Measurements from ENCODE around the gene CYP24A1. TPM values are rescaled to one million over a fixed set of nuclear protein-coding genes. Genes with fewer than 3 reads are reported as not detected.

The CYP24A1 gene
- total and polyA plus RNA-seq, 11 donors = not detected

GRCh38 chr20:54118220-54119001 lies 55.4 kb downstream of the CYP24A1 start:
- Histone ChIP-seq H3K9me3 (no peaks in the 10 kb centered on the region), H3K27me3 (peaks cover 0 to 2% (median 0%) of the 10 kb centered on the region in 9 donors), H3K27ac (no peak overlapping the region), H3K36me3 (no peaks in the 10 kb centered on the region), H3K4me3 (no peak overlapping the region), H3K4me1 (peaks cover 0 to 8% (median 0%) of the 10 kb centered on the region in 12 donors)
- no peak for TF ChIP-seq POLR2A (IDR thresholded peaks at IDR 0.05)
- no peak for TF ChIP-seq CTCF (IDR thresholded peaks at IDR 0.05)
- WGBS, 4 donors = 78 to 81% (median 78%) methylated on average over 9 of the region's 9 CpGs
- no peak for DNase-seq
- no peak for ATAC-seq
- intact Hi-C loops (cut with DNase I) = no loop called here

- no peak overlapping the region for H3K4me3 ChIP-seq
- WGBS, 4 donors = 93 to 97% (median 95%) methylated on average over 4 of the region's 4 CpGs
- H3K4me1 ChIP-seq = peaks cover 0 to 8% (median 0%) of the 10 kb centered on the region in 12 donors
- ATAC-seq (no peak), DNase-seq (no peak)
- no peaks in the 10 kb centered on the region for H3K36me3 ChIP-seq
- intact Hi-C loops (cut with DNase I) = no loop called here
- no peak for TF ChIP-seq POLR2A (IDR thresholded peaks at IDR 0.05)
- TF ChIP-seq CTCF (IDR thresholded peaks at IDR 0.05) = no peak
- H3K27me3 ChIP-seq = peaks cover 0 to 7% (median 0%) of the 10 kb centered on the region in 9 donors
- H3K9me3 ChIP-seq = no peaks in the 10 kb centered on the region
- H3K27ac ChIP-seq = no peak overlapping the region
Measured at GRCh38 chr20:54116550-54117235, 57.1 kb downstream of the CYP24A1 start.

- peak in 1 of 5 donors; percentile 31 for DNase-seq
- TF ChIP-seq CTCF (IDR thresholded peaks at IDR 0.05) = no peak
- TF ChIP-seq POLR2A (IDR thresholded peaks at IDR 0.05) = no peak
- peaks cover 0 to 8% (median 0%) of the 10 kb centered on the region in 12 donors for H3K4me1 ChIP-seq
- WGBS, 4 donors = 72 to 85% (median 78%) methylated on average over 12 to 15 of the region's 15 CpGs
- peaks cover 0 to 9% (median 0%) of the 10 kb centered on the region in 9 donors for H3K27me3 ChIP-seq
- peak in 1 of 4 donors; percentile 29 for ATAC-seq
- H3K9me3 ChIP-seq = no peaks in the 10 kb centered on the region
- H3K36me3 ChIP-seq = no peaks in the 10 kb centered on the region
- intact Hi-C loops (cut with DNase I) = no loop called here
- H3K4me3 ChIP-seq = no peak overlapping the region
- H3K27ac ChIP-seq = no peak overlapping the region
Measured at GRCh38 chr20:54115172-54115854, 58.5 kb downstream of the CYP24A1 start.

- Histone ChIP-seq H3K4me3 (no peak overlapping the region), H3K27me3 (peaks cover 0 to 9% (median 0%) of the 10 kb centered on the region in 9 donors), H3K4me1 (peaks cover 0 to 8% (median 0%) of the 10 kb centered on the region in 12 donors), H3K27ac (no peak overlapping the region), H3K9me3 (no peaks in the 10 kb centered on the region), H3K36me3 (no peaks in the 10 kb centered on the region)
- 52 to 61% (median 56%) methylated on average over 2 of the region's 2 CpGs for WGBS, 4 donors
- DNase-seq (no peak), ATAC-seq (no peak)
- intact Hi-C loops (cut with DNase I) = no loop called here
- TF ChIP-seq CTCF (IDR thresholded peaks at IDR 0.05) (no peak), POLR2A (IDR thresholded peaks at IDR 0.05) (no peak)
Measured at GRCh38 chr20:54114109-54114508, 59.7 kb downstream of the CYP24A1 start.

All from heart left ventricle (tissue), 16 donors.